GM18520 (cell line): ENCODE data around the gene CHAF1A.

Experiments
- ATAC-seq: cut with Tn5 transposase; IDR thresholded peaks from one replicate; pipeline ENCODE4 v1.9.1; 2021; ENCODE audit not compliant: unreplicated experiment

The CHAF1A gene

DNA sequence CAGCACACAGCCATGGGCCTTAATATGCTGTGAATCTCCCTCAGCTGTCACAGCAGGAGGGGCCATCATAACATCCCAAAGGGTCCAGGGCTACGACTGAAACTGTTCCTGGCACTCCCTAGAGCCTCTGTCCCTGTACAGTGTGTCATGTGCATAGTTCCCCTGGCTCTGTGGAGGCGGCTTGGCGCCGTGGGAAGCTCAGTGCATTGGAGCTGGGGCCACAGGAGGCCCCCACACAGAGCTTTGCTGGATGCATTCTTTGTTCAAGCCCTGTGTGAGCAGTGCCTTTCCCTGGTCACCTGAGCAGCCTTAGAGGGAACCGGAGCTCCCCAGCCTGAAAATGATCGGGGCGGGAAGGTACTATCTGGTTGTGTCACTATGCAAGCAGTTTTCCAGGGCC lies 33.8 kb downstream of the CHAF1A start:
- ATAC-seq: no peak

GRCh38 chr19:4437103-4437502 lies 34.7 kb downstream of the CHAF1A start:
- no peak for ATAC-seq

DNA sequence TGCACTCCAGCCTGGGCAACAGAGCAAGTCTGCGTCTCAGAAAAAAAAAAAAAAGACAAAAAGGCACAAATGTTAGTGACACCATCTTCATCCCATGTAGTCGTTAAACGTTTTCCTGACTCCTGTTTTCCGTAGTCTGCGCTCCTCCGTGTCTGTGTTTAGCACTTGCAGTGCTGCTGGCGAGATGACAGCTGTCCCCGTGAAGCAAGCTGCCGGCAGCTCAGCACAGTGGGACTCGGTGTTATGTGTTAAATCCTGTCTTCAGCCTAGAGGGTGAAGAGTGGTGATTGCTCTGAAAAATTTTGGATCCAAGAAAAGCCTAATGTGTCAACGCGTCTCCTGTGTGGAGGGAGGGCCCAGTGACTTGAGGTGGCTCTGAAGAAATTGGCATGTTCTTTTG lies 36.8 kb downstream of the CHAF1A start:
- no peak for ATAC-seq

- no peak for ATAC-seq
These were observed 39.8 kb downstream of the CHAF1A start for GRCh38 chr19:4441994-4442818.

DNA sequence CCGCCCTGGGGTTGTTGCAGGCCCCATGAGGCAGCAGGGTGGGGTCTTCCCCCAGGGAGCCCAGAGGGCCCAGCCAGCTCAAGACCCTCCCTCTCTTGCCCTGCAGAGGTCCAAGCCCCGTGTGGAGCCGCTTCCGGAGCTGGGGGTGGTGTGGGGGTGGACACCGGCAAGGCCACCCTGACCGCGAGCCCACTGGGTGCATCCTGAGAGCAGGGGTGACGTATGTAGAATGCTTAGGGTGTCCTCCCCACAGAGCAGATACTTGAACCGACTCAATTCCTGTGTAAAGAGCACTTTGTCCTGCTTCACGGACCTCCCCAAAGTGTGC lies 40.3 kb downstream of the CHAF1A start:
- ATAC-seq: no peak

GRCh38 chr19:4443188-4443587 lies 40.7 kb downstream of the CHAF1A start:
- no peak for ATAC-seq

- ATAC-seq: no peak
These were observed 41.7 kb downstream of the CHAF1A start for GRCh38 chr19:4443966-4444764.

- no peak for ATAC-seq
These were observed 42.6 kb downstream of the CHAF1A start for GRCh38 chr19:4444765-4445741.

GRCh38 chr19:4445963-4446703 lies 43.7 kb downstream of the CHAF1A start:
- no peak for ATAC-seq

GRCh38 chr19:4446704-4447200 lies 44.3 kb downstream of the CHAF1A start:
- ATAC-seq: no peak

DNA sequence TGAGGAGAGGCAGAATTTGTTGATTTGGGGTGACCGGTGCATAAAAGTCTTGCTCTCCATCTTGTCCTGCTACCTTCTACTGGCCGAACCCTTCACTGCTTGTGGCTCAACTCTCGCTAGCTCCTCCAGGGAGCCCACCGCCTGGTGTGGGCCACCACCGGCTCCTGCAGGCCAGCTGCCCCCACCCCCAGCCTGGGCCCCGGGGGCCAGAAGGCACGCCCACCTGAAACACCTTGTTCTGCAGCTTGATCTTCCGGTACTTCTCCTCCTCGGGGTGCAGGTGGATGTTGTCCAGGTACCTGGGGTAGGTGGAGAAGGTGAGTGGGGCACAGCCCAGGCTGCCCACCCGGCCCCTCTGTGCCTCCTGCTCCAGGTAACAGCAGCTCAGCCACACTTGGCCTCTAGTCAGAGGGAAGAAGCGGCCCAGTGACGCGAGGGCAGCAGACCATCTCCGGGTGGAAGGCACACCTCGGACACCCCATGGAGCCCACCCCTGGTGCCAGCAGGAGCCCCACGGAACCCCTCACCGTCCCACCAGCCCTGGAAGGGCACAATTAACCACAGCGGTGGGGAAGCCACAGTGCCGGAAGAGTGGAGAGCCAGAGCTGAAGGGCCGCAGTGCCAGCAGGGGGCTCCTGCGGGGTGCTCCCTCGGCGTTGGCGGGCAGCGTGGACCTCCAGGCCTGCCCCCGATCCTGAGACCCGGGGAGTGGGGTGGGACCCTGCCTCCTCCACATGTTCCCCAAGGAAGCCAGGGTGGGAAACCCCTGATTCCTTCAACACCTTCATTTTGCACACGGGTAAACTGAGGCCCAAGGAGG lies 45.1 kb downstream of the CHAF1A start:
- ATAC-seq: no peak

DNA sequence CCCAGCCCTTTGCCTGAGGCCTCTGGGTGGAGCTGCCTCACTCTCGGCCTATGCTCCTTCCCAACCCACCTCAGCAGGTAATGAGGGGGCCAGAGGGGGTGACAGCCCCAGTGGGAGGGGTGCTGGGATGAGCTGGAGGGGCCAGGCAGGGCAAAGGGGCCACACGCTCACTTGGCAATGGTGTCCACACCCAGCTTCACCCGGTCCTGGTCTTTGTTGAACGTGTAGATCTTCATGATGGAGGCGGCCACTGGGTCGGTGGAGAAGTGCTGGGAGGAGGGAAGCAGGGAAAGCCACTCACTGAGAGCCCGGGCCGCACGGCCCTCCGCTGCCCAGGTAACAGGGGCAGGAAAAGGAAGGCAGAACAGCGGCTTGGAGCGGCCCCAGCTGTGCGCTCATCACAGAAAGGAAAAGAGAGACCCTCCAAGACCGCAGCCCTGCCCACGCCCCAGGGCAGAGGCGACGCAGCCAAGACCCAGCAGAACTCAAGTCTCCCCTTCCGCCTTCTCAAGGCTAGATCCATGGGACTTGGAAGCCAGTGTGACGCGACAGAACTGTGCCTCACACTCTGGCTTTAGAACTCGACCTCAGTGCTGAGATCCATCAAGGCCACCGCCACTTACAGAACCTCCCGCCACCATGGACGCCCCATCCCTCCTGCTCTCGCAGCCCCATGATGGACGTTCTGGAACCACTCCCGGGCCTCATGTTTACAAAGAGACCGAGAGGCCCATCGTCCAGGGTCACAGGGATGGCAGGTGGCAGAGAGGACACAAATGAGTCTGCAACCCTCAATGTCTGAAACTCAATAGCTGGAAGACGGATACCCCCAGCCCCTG lies 45.9 kb downstream of the CHAF1A start:
- ATAC-seq: no peak

GRCh38 chr19:4449022-4449638 lies 46.7 kb downstream of the CHAF1A start:
- no peak for ATAC-seq

GRCh38 chr19:4449639-4450028 lies 47.2 kb downstream of the CHAF1A start:
- ATAC-seq: no peak

DNA sequence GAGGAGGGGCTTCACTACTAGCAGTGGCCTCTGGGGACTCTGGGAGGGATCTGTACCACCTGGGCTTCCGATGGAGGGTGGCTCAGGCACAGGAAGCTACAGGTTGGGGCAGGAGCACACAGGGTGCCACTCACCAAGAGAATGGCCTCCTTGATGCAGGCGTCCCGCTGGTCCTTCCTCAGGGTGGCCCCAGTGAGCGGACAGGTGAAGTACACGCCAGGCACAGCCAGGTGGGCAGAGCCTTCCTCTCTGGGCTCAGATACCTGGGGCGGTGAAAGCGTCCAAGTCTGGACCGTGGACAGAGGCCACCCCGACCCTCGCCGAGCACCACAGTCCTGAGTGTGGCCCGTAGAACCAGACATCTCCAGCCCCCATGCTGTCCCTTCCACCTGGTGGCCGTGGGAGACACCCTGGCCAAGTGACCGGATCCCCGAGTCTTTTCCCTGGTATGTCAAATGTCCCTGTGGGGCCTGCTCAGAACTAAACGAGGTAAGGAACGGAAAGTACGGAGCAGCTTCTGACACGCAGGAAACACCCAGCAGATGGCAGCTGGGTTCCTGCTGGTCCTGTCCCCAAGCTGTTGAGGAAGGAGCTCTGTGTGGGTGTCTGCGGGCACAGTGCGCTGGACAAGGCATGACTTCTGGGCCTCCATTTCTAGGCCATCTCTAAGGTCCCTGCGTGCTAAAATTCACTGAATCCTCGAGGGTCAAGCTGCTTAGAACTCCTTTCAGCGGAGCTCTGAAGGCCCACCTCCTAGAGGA lies 50.0 kb downstream of the CHAF1A start:
- no peak for ATAC-seq

DNA sequence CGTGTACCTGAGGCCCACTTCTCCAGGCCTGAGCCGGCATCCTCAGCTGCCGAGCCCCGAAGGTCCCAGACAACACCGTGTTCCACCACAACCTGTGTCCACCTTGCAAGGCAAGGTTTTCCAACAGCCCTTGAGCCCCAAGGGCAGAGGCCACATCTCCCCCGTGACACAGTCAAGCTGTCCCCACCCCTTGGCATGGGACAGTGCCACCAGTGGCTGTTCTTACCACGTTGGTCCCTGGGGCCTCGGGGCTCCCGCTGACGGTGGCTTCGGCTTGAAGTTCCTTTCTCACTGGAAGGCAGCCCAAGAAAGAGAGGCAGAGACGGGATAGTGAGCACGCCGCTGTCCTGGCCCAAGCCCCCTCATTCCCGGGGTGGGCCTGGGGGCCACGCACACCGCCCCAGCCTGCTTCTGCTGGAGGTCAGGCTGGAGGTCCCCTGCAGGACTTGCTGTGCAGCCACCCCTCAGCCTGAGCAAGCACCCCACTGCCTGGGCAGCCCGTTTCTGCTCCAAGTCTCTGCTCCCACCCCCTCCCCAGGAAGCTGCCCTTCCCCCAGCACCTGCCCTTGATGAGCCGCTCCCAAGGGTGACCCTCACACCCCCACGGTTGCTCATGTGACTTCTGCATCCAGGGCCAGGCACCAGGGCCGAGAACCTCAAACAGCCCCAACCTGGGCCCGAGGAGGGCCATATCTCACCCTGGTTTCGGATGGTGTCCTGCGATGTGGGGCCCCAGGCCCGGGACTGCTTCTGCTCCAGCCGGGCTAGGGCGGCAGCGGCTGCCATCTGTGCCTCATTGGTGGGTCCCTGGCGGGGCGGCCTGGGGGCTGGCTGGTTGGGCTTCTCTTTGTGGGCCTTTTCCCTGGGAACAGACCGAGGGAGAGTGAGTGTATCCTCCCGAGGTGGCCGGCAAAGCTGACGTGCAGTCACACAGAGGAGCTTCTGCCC lies 51.1 kb downstream of the CHAF1A start:
- ATAC-seq: no peak
